Measurements from ENCODE around the gene FSTL4.

Gene FSTL4

DNA sequence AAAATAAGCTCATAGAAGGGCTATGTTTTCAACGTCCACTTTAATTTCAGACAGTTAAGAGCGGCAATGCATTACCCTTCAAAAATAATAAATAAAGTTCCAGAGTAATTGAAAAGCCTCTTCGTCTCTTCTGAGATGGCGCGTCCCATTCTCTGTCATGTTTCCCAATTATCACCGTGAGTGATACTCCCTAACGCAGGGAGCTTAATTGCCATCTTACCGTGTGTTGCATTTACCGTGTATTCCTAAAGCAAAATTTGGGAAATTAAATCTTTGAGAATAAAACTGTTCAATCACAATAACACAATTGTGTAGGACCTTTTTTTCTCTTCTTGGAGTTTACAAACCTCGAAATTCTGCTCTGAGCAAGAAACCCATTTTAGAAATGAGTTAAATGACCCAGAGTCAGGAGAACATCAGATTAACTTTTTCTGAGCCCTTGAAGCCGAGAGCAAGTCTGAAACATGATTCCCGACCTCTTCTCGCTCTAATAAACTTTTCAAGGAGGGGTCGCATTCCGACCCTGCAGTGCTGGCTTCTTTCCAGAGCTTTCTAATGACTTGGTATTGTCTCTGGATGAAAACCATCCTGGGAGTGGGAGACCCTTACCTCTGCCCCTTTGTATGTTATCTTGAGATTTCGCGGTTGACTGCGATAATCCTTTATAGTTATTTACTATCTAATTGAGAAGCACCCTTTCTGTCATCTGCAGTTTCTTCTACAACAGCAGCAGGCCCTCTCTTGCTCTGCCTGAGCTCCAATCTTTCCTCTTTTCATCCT, 251.5 kb downstream of the FSTL4 start:
- H3K4me3 ChIP-seq (ENCODE audit: low read length in 2 of 2): no peak overlapping the region
- no peaks in the 10 kb centered on the region for H3K36me3 ChIP-seq (ENCODE audit: control insufficient read depth in 2 of 2, insufficient read depth in 2 of 2, low read length in 2 of 2)
- H3K27me3 ChIP-seq (ENCODE audit: control insufficient read depth in 1 of 2, insufficient read depth in 2 of 2, low read length in 2 of 2): no peaks in the 10 kb centered on the region
- H3K9ac ChIP-seq (ENCODE audit: low read length in 2 of 2): no peak overlapping the region
- no peaks in the 10 kb centered on the region for H3K9me3 ChIP-seq (ENCODE audit: control insufficient read depth in 2 of 2, low read length in 2 of 2)
- H3K4me1 ChIP-seq (ENCODE audit: control insufficient read depth, insufficient read depth, low read length): no peaks in the 10 kb centered on the region
- H3K27ac ChIP-seq (ENCODE audit: low read length): no peak overlapping the region

DNA sequence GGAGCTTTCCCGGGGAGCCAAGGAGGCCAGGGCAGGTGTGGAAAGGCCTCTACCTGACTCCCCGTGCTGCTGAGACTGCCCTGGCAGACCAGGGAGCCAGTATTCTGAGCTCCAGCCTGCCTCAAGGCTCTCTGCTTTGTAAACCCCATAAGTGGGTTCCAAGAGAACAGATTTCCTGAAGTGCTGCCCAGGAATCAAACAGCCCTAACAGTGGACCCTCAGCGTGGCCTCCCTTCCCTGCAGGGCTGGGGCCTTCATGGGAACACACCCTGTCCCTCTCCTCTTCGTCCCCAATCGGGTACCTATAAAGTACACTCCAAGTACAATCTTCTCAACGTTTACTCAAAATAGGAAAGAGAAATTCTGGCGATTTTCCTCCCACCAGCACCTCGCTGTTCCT, 252.5 kb downstream of the FSTL4 start:
- Histone ChIP-seq H3K9me3 (ENCODE audit: control insufficient read depth in 2 of 2, low read length in 2 of 2) (no peaks in the 10 kb centered on the region), H3K27ac (ENCODE audit: low read length) (no peak overlapping the region), H3K36me3 (ENCODE audit: control insufficient read depth in 2 of 2, insufficient read depth in 2 of 2, low read length in 2 of 2) (no peaks in the 10 kb centered on the region), H3K4me3 (ENCODE audit: low read length in 2 of 2) (no peak overlapping the region), H3K9ac (ENCODE audit: low read length in 2 of 2) (no peak overlapping the region), H3K4me1 (ENCODE audit: control insufficient read depth, insufficient read depth, low read length) (no peaks in the 10 kb centered on the region), H3K27me3 (ENCODE audit: control insufficient read depth in 1 of 2, insufficient read depth in 2 of 2, low read length in 2 of 2) (no peaks in the 10 kb centered on the region)

DNA sequence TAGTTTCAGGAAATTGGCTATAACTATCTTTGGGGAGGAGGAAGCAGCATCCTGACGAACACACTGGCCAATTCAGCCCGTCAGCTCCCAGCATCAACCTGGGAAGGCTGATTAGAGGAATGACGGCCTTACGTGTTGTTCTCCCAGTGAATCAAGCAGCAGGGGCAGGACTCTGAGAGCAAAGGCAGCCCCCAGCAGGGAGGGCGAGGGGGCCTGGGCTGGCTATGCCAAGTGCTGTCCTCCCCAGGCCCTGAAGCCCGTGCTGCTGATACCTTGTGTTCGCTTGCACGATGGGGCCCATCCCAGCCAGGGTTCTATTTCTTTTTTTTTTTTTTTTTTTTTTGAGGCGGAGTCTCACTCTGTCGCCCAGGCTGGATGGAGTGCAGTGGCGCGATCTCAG, 254.1 kb downstream of the FSTL4 start:
- H3K36me3 ChIP-seq (ENCODE audit: control insufficient read depth in 2 of 2, insufficient read depth in 2 of 2, low read length in 2 of 2): no peaks in the 10 kb centered on the region
- no peaks in the 10 kb centered on the region for H3K4me1 ChIP-seq (ENCODE audit: control insufficient read depth, insufficient read depth, low read length)
- no peak overlapping the region for H3K9ac ChIP-seq (ENCODE audit: low read length in 2 of 2)
- no peaks in the 10 kb centered on the region for H3K9me3 ChIP-seq (ENCODE audit: control insufficient read depth in 2 of 2, low read length in 2 of 2)
- H3K27me3 ChIP-seq (ENCODE audit: control insufficient read depth in 1 of 2, insufficient read depth in 2 of 2, low read length in 2 of 2): no peaks in the 10 kb centered on the region
- H3K27ac ChIP-seq (ENCODE audit: low read length): no peak overlapping the region
- no peak overlapping the region for H3K4me3 ChIP-seq (ENCODE audit: low read length in 2 of 2)

DNA sequence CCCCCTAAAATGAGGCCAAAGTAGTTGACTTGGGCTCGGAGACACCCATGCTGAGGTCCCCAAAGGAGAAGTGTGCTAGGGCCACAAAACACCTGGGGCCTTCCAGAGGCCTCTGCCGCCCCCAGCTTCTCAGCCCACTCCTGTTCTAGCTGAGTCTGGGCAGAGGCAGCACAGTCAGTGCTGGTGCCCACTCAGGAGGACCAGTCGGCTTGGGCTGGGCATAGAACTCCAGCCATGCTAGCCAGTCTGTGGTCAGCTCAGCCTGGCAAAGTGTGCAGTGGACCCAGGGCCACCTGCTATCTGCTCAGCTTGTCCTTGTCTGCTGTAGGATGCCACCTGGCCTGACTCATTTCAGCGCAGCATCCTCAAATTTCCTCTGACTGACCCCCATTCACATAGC, 254.6 kb downstream of the FSTL4 start:
- H3K4me3 ChIP-seq (ENCODE audit: low read length in 2 of 2): no peak overlapping the region
- H3K4me1 ChIP-seq (ENCODE audit: control insufficient read depth, insufficient read depth, low read length): no peaks in the 10 kb centered on the region
- H3K27ac ChIP-seq (ENCODE audit: low read length): no peak overlapping the region
- H3K9me3 ChIP-seq (ENCODE audit: control insufficient read depth in 2 of 2, low read length in 2 of 2): no peaks in the 10 kb centered on the region
- no peaks in the 10 kb centered on the region for H3K36me3 ChIP-seq (ENCODE audit: control insufficient read depth in 2 of 2, insufficient read depth in 2 of 2, low read length in 2 of 2)
- H3K9ac ChIP-seq (ENCODE audit: low read length in 2 of 2): no peak overlapping the region
- no peaks in the 10 kb centered on the region for H3K27me3 ChIP-seq (ENCODE audit: control insufficient read depth in 1 of 2, insufficient read depth in 2 of 2, low read length in 2 of 2)

DNA sequence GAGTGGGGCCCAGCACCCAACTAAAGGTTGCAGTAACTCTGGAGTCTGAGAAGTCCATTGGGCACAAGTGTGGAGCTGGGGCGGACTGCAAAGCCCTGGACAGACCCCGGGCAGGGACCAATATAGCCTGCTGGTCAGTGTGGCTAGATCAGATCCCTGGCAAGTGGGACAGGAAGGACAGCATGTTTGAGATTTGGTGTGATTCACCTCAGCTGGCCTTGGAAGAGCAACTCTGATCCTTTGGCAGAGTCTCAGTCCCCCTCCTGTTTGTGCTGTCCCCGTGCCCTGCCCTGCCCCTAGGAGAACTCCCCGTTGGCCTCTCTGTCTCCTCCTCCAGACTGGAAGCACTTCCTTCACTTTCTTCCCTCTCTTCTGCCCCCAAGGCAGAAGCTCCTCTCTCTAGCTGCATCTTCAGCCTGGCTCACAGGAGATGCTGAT, 255.3 kb downstream of the FSTL4 start:
- Histone ChIP-seq H3K27ac (ENCODE audit: low read length) (no peak overlapping the region), H3K27me3 (ENCODE audit: control insufficient read depth in 1 of 2, insufficient read depth in 2 of 2, low read length in 2 of 2) (no peaks in the 10 kb centered on the region), H3K4me3 (ENCODE audit: low read length in 2 of 2) (no peak overlapping the region), H3K4me1 (ENCODE audit: control insufficient read depth, insufficient read depth, low read length) (no peaks in the 10 kb centered on the region), H3K9me3 (ENCODE audit: control insufficient read depth in 2 of 2, low read length in 2 of 2) (no peaks in the 10 kb centered on the region), H3K36me3 (ENCODE audit: control insufficient read depth in 2 of 2, insufficient read depth in 2 of 2, low read length in 2 of 2) (no peaks in the 10 kb centered on the region), H3K9ac (ENCODE audit: low read length in 2 of 2) (no peak overlapping the region)

DNA sequence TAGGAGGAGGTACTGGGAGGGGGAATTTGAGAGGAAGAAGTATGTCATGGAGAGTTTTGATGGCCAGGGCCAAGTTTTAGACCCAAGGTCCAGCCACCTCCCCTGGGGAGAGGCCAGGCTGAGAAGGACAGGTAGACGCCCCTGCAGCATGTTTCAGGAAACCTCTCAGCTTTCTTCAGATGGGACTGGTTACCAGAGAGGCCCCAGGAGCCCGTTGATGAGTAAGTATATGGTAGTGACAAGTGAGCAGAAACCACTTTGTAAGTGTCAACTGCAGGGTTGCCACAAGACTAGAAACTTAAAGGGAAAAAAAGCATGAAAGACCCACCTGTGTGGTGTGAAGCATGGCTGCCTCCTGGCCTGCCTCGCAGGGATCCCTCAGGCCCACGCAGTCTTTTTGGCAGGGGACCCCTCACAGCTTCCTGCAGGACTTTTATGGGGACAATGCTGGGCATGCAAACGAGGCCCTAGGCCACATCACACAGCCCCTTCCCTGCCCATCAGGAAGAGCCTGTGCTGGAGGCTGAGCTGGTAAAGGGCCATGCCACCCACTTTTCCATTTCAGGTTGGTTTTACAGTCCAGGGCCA, 255.9 kb downstream of the FSTL4 start:
- Histone ChIP-seq H3K27me3 (ENCODE audit: control insufficient read depth in 1 of 2, insufficient read depth in 2 of 2, low read length in 2 of 2) (no peaks in the 10 kb centered on the region), H3K4me1 (ENCODE audit: control insufficient read depth, insufficient read depth, low read length) (no peaks in the 10 kb centered on the region)

DNA sequence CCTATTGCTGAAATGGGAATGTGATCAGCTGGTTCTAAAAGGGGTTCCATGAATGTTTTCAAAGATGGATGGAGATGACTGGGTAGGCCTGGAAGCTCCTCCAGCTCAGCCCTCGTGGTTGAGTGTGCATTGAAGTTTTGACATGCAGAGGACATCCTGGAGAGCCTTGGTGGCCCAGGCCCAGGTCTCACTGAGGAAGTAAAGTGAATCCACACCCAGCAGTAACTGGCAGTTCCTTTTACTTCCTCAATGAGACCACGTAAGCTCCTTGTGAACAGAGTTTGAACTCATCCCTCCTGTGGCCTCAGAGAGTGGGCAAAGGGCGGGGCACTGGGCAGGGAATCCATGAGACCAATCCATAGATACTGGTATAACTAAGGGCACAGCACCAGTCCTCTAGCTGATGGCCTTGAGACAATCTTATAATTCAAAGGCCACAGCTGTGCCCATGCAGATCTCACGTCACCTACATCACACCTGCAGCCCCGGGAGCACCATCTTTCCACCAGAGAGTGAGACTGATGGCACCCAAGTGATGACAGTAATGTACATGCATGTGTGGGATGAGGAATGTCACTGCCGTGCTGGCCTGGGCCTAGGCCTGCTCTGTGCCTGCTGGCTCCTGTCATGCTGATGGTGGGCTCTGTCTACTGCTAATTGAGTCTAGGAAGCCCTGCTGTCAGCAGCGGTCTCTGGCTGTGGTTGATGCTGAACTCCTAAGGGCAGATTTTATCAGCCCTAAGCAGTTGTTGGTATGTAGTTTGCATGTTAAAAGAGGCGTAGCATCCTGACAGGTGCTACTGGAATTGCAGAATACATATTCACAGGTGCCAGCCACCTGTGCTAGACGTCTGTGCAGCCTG, 257.8 kb downstream of the FSTL4 start:
- no peak overlapping the region for H3K9ac ChIP-seq (ENCODE audit: low read length in 2 of 2)
- no peaks in the 10 kb centered on the region for H3K36me3 ChIP-seq (ENCODE audit: control insufficient read depth in 2 of 2, insufficient read depth in 2 of 2, low read length in 2 of 2)
- no peak overlapping the region for H3K4me3 ChIP-seq (ENCODE audit: low read length in 2 of 2)
- no peaks in the 10 kb centered on the region for H3K4me1 ChIP-seq (ENCODE audit: control insufficient read depth, insufficient read depth, low read length)
- no peak overlapping the region for H3K27ac ChIP-seq (ENCODE audit: low read length)
- H3K27me3 ChIP-seq (ENCODE audit: control insufficient read depth in 1 of 2, insufficient read depth in 2 of 2, low read length in 2 of 2): no peaks in the 10 kb centered on the region
- no peaks in the 10 kb centered on the region for H3K9me3 ChIP-seq (ENCODE audit: control insufficient read depth in 2 of 2, low read length in 2 of 2)

More for the DNA sequence above, 255.9 kb downstream of the FSTL4 start:
- H3K9ac ChIP-seq (ENCODE audit: low read length in 2 of 2): no peak overlapping the region
- H3K27ac ChIP-seq (ENCODE audit: low read length): no peak overlapping the region
- no peaks in the 10 kb centered on the region for H3K9me3 ChIP-seq (ENCODE audit: control insufficient read depth in 2 of 2, low read length in 2 of 2)
- H3K36me3 ChIP-seq (ENCODE audit: control insufficient read depth in 2 of 2, insufficient read depth in 2 of 2, low read length in 2 of 2): no peaks in the 10 kb centered on the region
- no peak overlapping the region for H3K4me3 ChIP-seq (ENCODE audit: low read length in 2 of 2)

DNA sequence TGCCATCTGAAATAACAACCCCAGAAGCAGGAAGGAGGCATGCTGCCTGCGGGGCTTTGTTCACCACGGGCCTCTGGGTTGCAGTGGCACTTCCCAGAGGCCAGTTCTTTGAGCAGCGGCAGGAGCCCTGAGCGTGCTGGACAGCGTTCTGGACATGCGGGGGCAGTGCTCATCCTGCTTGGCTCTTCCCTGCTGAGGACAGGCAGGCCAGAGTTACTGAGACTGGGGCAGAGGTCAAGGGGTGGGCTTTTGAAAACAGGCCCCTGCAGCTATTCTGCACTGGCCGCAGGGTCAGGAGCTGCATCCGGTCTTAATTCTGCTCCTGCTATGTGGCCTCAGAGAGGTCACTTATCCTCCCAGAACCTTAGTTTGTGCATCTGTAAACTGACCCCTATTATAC, 258.6 kb downstream of the FSTL4 start:
- Histone ChIP-seq H3K9me3 (ENCODE audit: control insufficient read depth in 2 of 2, low read length in 2 of 2) (no peaks in the 10 kb centered on the region), H3K9ac (ENCODE audit: low read length in 2 of 2) (no peak overlapping the region), H3K4me3 (ENCODE audit: low read length in 2 of 2) (no peak overlapping the region), H3K4me1 (ENCODE audit: control insufficient read depth, insufficient read depth, low read length) (no peaks in the 10 kb centered on the region), H3K27ac (ENCODE audit: low read length) (no peak overlapping the region), H3K36me3 (ENCODE audit: control insufficient read depth in 2 of 2, insufficient read depth in 2 of 2, low read length in 2 of 2) (no peaks in the 10 kb centered on the region), H3K27me3 (ENCODE audit: control insufficient read depth in 1 of 2, insufficient read depth in 2 of 2, low read length in 2 of 2) (peaks cover 0 to 2% of the 10 kb centered on the region in 2 donors)

DNA sequence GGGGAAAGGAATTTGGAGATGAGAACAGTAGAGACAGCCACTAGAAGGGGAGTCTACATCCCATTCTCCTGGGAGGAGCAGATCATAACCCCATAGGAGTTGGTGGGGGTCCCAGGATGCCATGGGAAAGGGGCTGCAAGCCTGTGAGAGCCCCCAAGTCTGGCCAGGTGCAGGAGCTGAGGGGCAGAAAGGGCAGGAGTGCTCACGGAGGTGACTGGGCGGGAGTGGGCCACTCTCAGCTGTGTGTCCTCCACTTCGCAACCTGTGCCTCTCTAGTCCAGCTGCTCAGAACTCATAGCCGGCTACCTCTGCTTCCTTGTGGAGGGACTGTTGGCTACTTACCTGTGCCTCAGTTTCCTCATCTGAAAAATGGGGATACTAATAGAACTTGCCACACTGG, 263.9 kb downstream of the FSTL4 start:
- H3K4me3 ChIP-seq (ENCODE audit: low read length in 2 of 2): no peak overlapping the region
- no peaks in the 10 kb centered on the region for H3K9me3 ChIP-seq (ENCODE audit: control insufficient read depth in 2 of 2, low read length in 2 of 2)
- H3K9ac ChIP-seq (ENCODE audit: low read length in 2 of 2): no peak overlapping the region

DNA sequence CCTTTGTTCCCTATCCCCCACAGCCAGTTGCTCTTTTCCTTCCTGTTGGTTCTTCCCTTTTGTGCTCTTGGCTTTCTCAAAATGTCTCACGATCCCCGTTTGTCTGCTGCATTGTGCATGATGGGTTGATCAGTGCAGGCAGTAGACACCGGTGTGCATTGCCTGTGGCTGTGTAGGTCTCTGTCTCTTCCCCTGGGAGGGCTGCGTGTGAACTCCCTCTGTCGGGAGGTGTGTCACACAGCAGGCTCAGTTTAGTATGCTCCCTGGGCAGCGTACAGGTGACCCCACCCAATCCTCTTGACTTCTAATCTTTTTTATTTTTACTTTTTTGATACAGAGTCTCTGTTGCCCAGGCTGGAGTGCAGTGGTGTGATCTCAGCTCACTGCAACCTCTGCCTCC, 265.3 kb downstream of the FSTL4 start:
- no peaks in the 10 kb centered on the region for H3K4me1 ChIP-seq (ENCODE audit: control insufficient read depth, insufficient read depth, low read length)
- H3K4me3 ChIP-seq (ENCODE audit: low read length in 2 of 2): no peak overlapping the region
- peaks cover 0 to 2% of the 10 kb centered on the region in 2 donors for H3K27me3 ChIP-seq (ENCODE audit: control insufficient read depth in 1 of 2, insufficient read depth in 2 of 2, low read length in 2 of 2)
- H3K9ac ChIP-seq (ENCODE audit: low read length in 2 of 2): no peak overlapping the region
- H3K27ac ChIP-seq (ENCODE audit: low read length): no peak overlapping the region
- no peaks in the 10 kb centered on the region for H3K36me3 ChIP-seq (ENCODE audit: control insufficient read depth in 2 of 2, insufficient read depth in 2 of 2, low read length in 2 of 2)
- no peaks in the 10 kb centered on the region for H3K9me3 ChIP-seq (ENCODE audit: control insufficient read depth in 2 of 2, low read length in 2 of 2)

More for the DNA sequence above, 263.9 kb downstream of the FSTL4 start:
- H3K4me1 ChIP-seq (ENCODE audit: control insufficient read depth, insufficient read depth, low read length): no peaks in the 10 kb centered on the region
- no peak overlapping the region for H3K27ac ChIP-seq (ENCODE audit: low read length)
- H3K27me3 ChIP-seq (ENCODE audit: control insufficient read depth in 1 of 2, insufficient read depth in 2 of 2, low read length in 2 of 2): peaks cover 0 to 2% of the 10 kb centered on the region in 2 donors
- no peaks in the 10 kb centered on the region for H3K36me3 ChIP-seq (ENCODE audit: control insufficient read depth in 2 of 2, insufficient read depth in 2 of 2, low read length in 2 of 2)

All from stomach smooth muscle (tissue), 2 donors.